Muscle of leg (tissue), 11 donors: ENCODE results near the gene DIP2C. TPM values are rescaled to one million over a fixed set of nuclear protein-coding genes. Genes with fewer than 3 reads are reported as not detected.

Experiments used
- DNase-seq: peaks from one replicate; pipeline ENCODE4 v3.0.0; 2013
- H3K27ac ChIP-seq: one replicate; pipeline ENCODE4 v1.5.1; 2013; ENCODE audit warnings: mild to moderate bottlenecking, low read length, control low read depth
- H3K27me3 ChIP-seq: one replicate; pipeline ENCODE4 v1.6.1; 2013; ENCODE audit warnings: low read length; ENCODE audit not compliant: control insufficient read depth, insufficient read depth
- H3K36me3 ChIP-seq: one replicate; pipeline ENCODE4 v1.6.1; 2013; ENCODE audit warnings: low read length; ENCODE audit not compliant: control insufficient read depth, insufficient read depth
- H3K4me1 ChIP-seq: one replicate; pipeline ENCODE4 v1.6.1; 2013; ENCODE audit warnings: low read length; ENCODE audit not compliant: control insufficient read depth, insufficient read depth
- H3K4me3 ChIP-seq: one replicate; pipeline ENCODE4 v1.5.1; 2013; ENCODE audit warnings: low read length, control low read depth
- H3K9me3 ChIP-seq: replicated peaks from 2 replicates; pipeline ENCODE4 v1.6.1; 2013; ENCODE audit warnings: low read depth, low read length; ENCODE audit not compliant: control insufficient read depth
- whole genome bisulfite sequencing: methylation state at CpG from one replicate; pipeline ENCODE4 v1.1.5; 2013; ENCODE audit warnings: missing lambda C conversion rate; ENCODE audit not compliant: insufficient coverage; 5-methylcytosine and 5-hydroxymethylcytosine counted together
- polyA plus RNA-seq, 8 donors: library from polyadenylated mRNA; unstranded; fragments of 120-200 nt; gene quantifications; one replicate each; pipeline versions ENCODE4 v1.2.1 to v1.2.3, GENCODE V29; 2013; ENCODE audit warnings: inconsistent platforms in 1 of 8, low replicate concordance in 1 of 8; ENCODE audit not compliant: insufficient read length in 8 of 8, insufficient read depth in 1 of 8
- total RNA-seq: library from RNA; stranded (reverse); fragments of 120-200 nt; gene quantifications from one replicate; pipeline ENCODE4 v1.2.4, GENCODE V29; 2013

The DIP2C gene
- total and polyA plus RNA-seq, 9 donors = 15.1 to 30.8 (median 24.8) TPM

- H3K36me3 ChIP-seq = peaks cover 58% of the 10 kb centered on the region
- H3K9me3 ChIP-seq = no peaks in the 10 kb centered on the region
- WGBS = 80% methylated on average over 7 of the region's 9 CpGs
- no peak for DNase-seq
- no peak overlapping the region for H3K27ac ChIP-seq
- no peaks in the 10 kb centered on the region for H3K27me3 ChIP-seq
- H3K4me3 ChIP-seq = no peak overlapping the region
- no peaks in the 10 kb centered on the region for H3K4me1 ChIP-seq
These were observed 399.9 kb downstream of the DIP2C start for GRCh38 chr10:289581-289980.

DNA sequence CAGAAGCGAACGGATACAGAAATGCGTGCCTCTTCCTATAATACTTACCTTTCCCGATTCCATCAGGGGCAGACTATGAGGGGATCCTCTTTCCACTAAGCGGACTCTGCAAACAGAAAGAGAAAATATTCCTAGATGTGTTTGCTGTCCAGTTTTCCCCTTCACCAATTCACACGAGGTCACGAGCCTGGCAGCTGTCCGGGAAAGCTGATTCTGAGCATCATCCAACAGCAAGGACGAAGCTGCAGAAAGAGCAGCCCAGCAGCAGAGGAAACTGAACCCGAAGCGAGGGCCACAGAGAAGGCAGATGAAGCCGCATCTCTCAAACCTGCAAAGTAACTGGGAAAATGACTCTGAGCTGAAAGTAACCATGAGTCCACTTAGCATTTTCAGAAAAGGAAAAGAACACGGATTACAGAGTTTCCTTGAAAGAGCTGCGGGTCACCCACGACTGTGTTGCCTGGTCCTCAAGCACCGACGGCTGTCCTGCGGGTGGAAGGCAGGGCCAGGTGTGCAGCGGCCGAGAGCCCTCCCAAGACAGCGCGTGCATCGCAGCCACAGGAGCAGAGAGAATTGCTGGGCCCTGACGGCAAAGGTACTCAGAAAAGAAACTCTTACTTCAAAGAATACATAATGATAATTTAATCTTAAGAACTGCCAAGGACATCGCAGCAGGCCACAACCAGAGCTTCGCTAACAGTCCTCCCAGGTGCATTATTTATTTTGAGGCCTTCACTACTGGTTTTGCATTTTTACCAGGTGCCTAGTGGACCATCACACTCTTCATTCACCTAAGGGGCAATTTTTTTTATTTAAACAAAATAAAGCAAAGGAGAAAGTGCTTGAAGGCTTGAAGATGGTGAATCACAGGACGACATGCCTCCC, 400.9 kb downstream of the DIP2C start:
- H3K27ac ChIP-seq = no peak overlapping the region
- no peaks in the 10 kb centered on the region for H3K9me3 ChIP-seq
- H3K4me1 ChIP-seq = no peaks in the 10 kb centered on the region
- 88% methylated on average over 15 of the region's 27 CpGs for WGBS
- H3K4me3 ChIP-seq = no peak overlapping the region
- H3K36me3 ChIP-seq = peaks cover 65% of the 10 kb centered on the region
- no peaks in the 10 kb centered on the region for H3K27me3 ChIP-seq
- peak; percentile 55 for DNase-seq

DNA sequence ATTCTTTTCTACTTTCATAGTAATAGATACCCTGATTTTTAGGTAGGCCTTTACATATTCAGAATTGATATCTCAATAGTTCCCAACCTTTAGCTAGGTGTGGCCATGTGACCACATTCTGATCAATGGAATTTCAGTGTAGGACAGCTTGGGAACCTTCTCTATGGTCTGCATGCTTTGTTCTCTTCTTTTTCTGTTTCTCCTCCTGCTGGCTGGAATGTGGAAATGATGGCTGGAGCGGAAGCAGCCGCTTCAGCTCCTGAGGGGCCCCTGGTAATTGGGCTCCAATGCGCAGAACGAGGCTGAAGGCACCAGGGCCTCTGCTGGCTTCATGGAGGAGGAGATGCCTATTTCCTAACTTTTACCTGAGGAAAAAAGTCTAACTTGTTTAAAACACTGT, 401.7 kb downstream of the DIP2C start:
- H3K27ac ChIP-seq = no peak overlapping the region
- no peaks in the 10 kb centered on the region for H3K9me3 ChIP-seq
- H3K36me3 ChIP-seq = peaks cover 64% of the 10 kb centered on the region
- no peaks in the 10 kb centered on the region for H3K27me3 ChIP-seq
- WGBS = no CpG with 5 or more reads among the region's 4 CpGs
- H3K4me3 ChIP-seq = no peak overlapping the region
- no peak for DNase-seq
- no peaks in the 10 kb centered on the region for H3K4me1 ChIP-seq

- H3K36me3 ChIP-seq = peaks cover 64% of the 10 kb centered on the region
- no peaks in the 10 kb centered on the region for H3K4me1 ChIP-seq
- H3K27me3 ChIP-seq = no peaks in the 10 kb centered on the region
- no peak overlapping the region for H3K27ac ChIP-seq
- 83% methylated on average over 1 of the region's 4 CpGs for WGBS
- no peak overlapping the region for H3K4me3 ChIP-seq
- no peak for DNase-seq
- H3K9me3 ChIP-seq = no peaks in the 10 kb centered on the region
These were observed 402.3 kb downstream of the DIP2C start for GRCh38 chr10:287026-287709.

- peaks cover 65% of the 10 kb centered on the region for H3K36me3 ChIP-seq
- no peaks in the 10 kb centered on the region for H3K4me1 ChIP-seq
- no peaks in the 10 kb centered on the region for H3K9me3 ChIP-seq
- no peak overlapping the region for H3K27ac ChIP-seq
- no peaks in the 10 kb centered on the region for H3K27me3 ChIP-seq
- DNase-seq = no peak
- WGBS = 89% methylated on average over 15 of the region's 15 CpGs
- H3K4me3 ChIP-seq = no peak overlapping the region
These were observed 404.3 kb downstream of the DIP2C start for GRCh38 chr10:285216-285615.

GRCh38 chr10:283916-284356, 405.5 kb downstream of the DIP2C start:
- WGBS = 90% methylated on average over 6 of the region's 7 CpGs
- Histone ChIP-seq H3K36me3 (peaks cover 69% of the 10 kb centered on the region), H3K9me3 (no peaks in the 10 kb centered on the region), H3K4me1 (no peaks in the 10 kb centered on the region), H3K27me3 (no peaks in the 10 kb centered on the region), H3K27ac (no peak overlapping the region), H3K4me3 (no peak overlapping the region)
- no peak for DNase-seq

DNA sequence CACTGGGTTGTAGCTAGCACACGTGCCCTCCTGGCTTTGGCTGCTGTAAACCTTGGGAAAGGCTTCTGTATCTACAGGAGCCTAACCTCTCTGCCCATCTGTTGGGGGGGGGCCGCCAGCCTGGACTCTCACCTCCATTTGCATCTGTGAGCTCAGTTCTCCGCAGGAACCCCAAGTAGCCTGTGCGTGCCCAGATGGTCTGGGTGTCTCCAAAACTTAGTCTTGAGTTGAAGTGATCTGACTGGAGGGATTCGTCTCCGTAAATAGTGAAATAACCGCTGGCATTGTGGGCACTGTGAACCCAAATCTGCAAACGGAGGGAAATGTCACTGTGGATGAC, 406.4 kb downstream of the DIP2C start:
- H3K4me3 ChIP-seq = no peak overlapping the region
- no peaks in the 10 kb centered on the region for H3K9me3 ChIP-seq
- DNase-seq = no peak
- no peak overlapping the region for H3K27ac ChIP-seq
- H3K4me1 ChIP-seq = no peaks in the 10 kb centered on the region
- peaks cover 70% of the 10 kb centered on the region for H3K36me3 ChIP-seq
- no peaks in the 10 kb centered on the region for H3K27me3 ChIP-seq
- 92% methylated on average over 7 of the region's 8 CpGs for WGBS

- no peak for DNase-seq
- 84% methylated on average over 7 of the region's 7 CpGs for WGBS
- Histone ChIP-seq H3K27ac (no peak overlapping the region), H3K27me3 (no peaks in the 10 kb centered on the region), H3K4me1 (no peaks in the 10 kb centered on the region), H3K4me3 (no peak overlapping the region), H3K9me3 (no peaks in the 10 kb centered on the region), H3K36me3 (peaks cover 75% of the 10 kb centered on the region)
These were observed 407.0 kb downstream of the DIP2C start for GRCh38 chr10:282294-283139.

DNA sequence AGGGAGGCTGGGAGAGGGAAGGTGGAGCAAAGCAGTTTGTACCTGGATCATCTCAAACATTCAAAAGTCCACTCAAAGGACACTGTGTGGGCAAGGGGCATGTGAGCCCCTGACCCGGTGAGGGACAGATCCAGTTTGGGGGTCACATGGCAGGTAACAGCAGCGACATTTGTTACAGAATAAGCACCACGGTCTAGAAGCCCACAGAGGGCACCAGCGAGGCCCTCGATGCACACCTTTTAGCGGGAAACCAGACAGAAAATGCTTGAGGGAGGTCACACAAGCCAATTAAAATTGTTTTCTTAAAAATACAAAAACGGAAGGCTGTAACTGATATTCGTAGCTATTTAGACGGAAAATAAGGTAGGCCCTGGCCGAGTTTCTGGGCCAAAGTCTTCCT, 409.8 kb downstream of the DIP2C start:
- H3K9me3 ChIP-seq = no peaks in the 10 kb centered on the region
- WGBS = 84% methylated on average over 10 of the region's 10 CpGs
- no peak overlapping the region for H3K27ac ChIP-seq
- no peak for DNase-seq
- no peak overlapping the region for H3K4me3 ChIP-seq
- no peaks in the 10 kb centered on the region for H3K27me3 ChIP-seq
- H3K4me1 ChIP-seq = no peaks in the 10 kb centered on the region
- peaks cover 73% of the 10 kb centered on the region for H3K36me3 ChIP-seq

DNA sequence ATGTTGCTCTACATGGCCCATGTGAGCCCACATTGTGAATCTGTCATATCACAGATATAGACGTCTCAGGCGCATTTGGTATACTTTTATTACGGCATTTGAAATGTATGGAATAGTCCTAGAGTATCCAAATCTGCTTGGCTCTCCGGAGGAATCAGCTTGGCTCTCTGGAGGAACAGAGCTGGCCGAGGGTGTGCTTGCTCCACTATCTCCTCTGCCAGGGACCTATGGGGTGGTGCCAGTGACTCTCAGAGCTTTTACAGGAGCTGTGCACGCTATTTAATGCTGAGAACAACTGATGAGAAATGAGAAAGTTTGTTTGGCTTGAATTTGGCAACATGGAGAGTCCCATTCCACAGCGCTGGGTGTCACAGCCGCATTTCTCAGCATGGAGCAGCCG, 410.2 kb downstream of the DIP2C start:
- no peak for DNase-seq
- H3K27ac ChIP-seq = no peak overlapping the region
- 89% methylated on average over 5 of the region's 9 CpGs for WGBS
- no peaks in the 10 kb centered on the region for H3K4me1 ChIP-seq
- peaks cover 70% of the 10 kb centered on the region for H3K36me3 ChIP-seq
- H3K27me3 ChIP-seq = no peaks in the 10 kb centered on the region
- H3K9me3 ChIP-seq = no peaks in the 10 kb centered on the region
- no peak overlapping the region for H3K4me3 ChIP-seq
